ENCODE results near the gene NRP1. TPM values are rescaled to one million over a fixed set of nuclear protein-coding genes. Genes with fewer than 3 reads are reported as not detected.

Gene NRP1
- total and polyA plus RNA-seq, 2 donors (not counting 3 experiments of a cell fraction or from before 2014, with no cell fraction given) = 122 to 306 TPM

- H3K9me3 ChIP-seq (replicated peaks; ENCODE audit: control insufficient read depth, insufficient read depth, low read length) = no peaks in the 10 kb centered on the region
- ChIA-PET CTCF (no interaction called here), POLR2A (no interaction called here)
- no peak overlapping the region for H3K27ac ChIP-seq (ENCODE audit: insufficient read depth, low read depth, low read length)
- no peaks in the 10 kb centered on the region for H4K20me1 ChIP-seq (replicated peaks; ENCODE audit: control insufficient read depth, extremely low read depth, insufficient read depth, low read length)
- no peaks in the 10 kb centered on the region for H3K36me3 ChIP-seq (ENCODE audit: control insufficient read depth in 2 of 2, extremely low read depth in 1 of 2, insufficient read depth in 2 of 2, low read length in 2 of 2)
- no peak for FAIRE-seq
- no peaks in the 10 kb centered on the region for H3K9me1 ChIP-seq (replicated peaks; ENCODE audit: control insufficient read depth, extremely low read depth, insufficient read depth, low read length)
- H2AFZ ChIP-seq (ENCODE audit: low read depth, low read length) = no peak overlapping the region
- no peak overlapping the region for H3K9ac ChIP-seq (replicated peaks; ENCODE audit: extremely low read depth, insufficient read depth, low read length)
- TF ChIP-seq GATA2 (IDR thresholded peaks at IDR 0.05; ENCODE audit: insufficient read depth, insufficient read length, low read depth, low read length) (no peak), JUN (IDR thresholded peaks at IDR 0.05; ENCODE audit: borderline replicate concordance, insufficient read depth, insufficient read length, low read depth) (no peak), MYC (IDR thresholded peaks at IDR 0.05; ENCODE audit: low read depth, low read length) (no peak), FOS (IDR thresholded peaks at IDR 0.05; ENCODE audit: borderline replicate concordance, insufficient read depth, low read length) (no peak), POLR2AphosphoS5 (IDR thresholded peaks at IDR 0.05; ENCODE audit: insufficient read depth, low read depth, low read length) (no peak), EZH2 (IDR thresholded peaks at IDR 0.05; ENCODE audit: borderline replicate concordance, low read depth, low read length, severe bottlenecking) (no peak), MAX (IDR thresholded peaks at IDR 0.05; ENCODE audit: insufficient read depth, insufficient read length) (no peak), CTCF (IDR thresholded peaks at IDR 0.05; ENCODE audit: extremely low read depth in 1 of 2, insufficient read depth in 1 of 2, low read depth in 1 of 2, low read length in 2 of 2) (no peak), POLR2A (IDR thresholded peaks at IDR 0.05; ENCODE audit: low read depth, low read length) (no peak)
- intact Hi-C loops (cut with micrococcal nuclease) = no loop called here
- no peaks in the 10 kb centered on the region for H3K27me3 ChIP-seq (ENCODE audit: control insufficient read depth in 2 of 2, insufficient read depth in 2 of 2, low read length in 2 of 2)
- no peak overlapping the region for H3K4me2 ChIP-seq (ENCODE audit: insufficient read depth, low read length)
- dilution Hi-C loops (cut with MboI; ENCODE audit: extremely low pct_ligation_motif_present, low sequenced_read_pairs) = no loop called here
- BruUV-seq (replicated peaks) = no TSS peak
- H3K79me2 ChIP-seq (ENCODE audit: control insufficient read depth, insufficient read depth, low read length) = no peaks in the 10 kb centered on the region
- H3K4me3 ChIP-seq (replicated peaks in 1 of 3; ENCODE audit: insufficient read depth in 1 of 3, low read depth in 1 of 3, low read length in 3 of 3) = no peak overlapping the region
- DNase-seq (ENCODE audit: low read depth, low spot score) = no peak
- peaks cover 9% of the 10 kb centered on the region for H3K4me1 ChIP-seq (ENCODE audit: control insufficient read depth, extremely low read depth, insufficient read depth, low read length)
Measured at GRCh38 chr10:33373263-33373662, 38.8 kb upstream of the NRP1 start.

All from endothelial cell of umbilical vein (primary cell).